ENCODE data around the gene MED9. TPM values are rescaled to one million over a fixed set of nuclear protein-coding genes. Genes with fewer than 3 reads are reported as not detected.

The MED9 gene
- total and polyA plus RNA-seq, 2 of the 8 experiments (the other 6 are each of a cell fraction or from before 2014, with no cell fraction given) = 15.8 to 19.7 TPM

DNA sequence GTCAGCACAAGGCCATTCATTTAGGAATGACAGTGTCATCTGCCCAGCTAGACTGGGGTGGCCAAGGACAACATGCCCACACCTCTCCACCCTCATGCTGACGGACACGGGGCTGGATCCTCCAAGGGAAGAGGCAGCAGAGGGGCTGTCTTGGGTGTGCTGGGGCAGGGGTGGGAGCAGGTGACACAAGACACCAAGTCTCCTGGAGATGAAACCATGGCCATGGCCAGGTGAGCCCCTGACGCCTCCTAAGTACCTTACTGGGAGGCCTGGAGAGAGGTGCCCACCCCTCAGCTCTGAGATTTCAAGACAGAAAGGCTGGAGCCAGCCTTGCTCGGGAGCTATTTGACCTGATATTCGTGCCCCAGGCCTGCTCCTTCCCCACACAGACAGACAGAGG is 28.4 kb downstream of the MED9 start (continued):
- TF ChIP-seq, protein P1, sequence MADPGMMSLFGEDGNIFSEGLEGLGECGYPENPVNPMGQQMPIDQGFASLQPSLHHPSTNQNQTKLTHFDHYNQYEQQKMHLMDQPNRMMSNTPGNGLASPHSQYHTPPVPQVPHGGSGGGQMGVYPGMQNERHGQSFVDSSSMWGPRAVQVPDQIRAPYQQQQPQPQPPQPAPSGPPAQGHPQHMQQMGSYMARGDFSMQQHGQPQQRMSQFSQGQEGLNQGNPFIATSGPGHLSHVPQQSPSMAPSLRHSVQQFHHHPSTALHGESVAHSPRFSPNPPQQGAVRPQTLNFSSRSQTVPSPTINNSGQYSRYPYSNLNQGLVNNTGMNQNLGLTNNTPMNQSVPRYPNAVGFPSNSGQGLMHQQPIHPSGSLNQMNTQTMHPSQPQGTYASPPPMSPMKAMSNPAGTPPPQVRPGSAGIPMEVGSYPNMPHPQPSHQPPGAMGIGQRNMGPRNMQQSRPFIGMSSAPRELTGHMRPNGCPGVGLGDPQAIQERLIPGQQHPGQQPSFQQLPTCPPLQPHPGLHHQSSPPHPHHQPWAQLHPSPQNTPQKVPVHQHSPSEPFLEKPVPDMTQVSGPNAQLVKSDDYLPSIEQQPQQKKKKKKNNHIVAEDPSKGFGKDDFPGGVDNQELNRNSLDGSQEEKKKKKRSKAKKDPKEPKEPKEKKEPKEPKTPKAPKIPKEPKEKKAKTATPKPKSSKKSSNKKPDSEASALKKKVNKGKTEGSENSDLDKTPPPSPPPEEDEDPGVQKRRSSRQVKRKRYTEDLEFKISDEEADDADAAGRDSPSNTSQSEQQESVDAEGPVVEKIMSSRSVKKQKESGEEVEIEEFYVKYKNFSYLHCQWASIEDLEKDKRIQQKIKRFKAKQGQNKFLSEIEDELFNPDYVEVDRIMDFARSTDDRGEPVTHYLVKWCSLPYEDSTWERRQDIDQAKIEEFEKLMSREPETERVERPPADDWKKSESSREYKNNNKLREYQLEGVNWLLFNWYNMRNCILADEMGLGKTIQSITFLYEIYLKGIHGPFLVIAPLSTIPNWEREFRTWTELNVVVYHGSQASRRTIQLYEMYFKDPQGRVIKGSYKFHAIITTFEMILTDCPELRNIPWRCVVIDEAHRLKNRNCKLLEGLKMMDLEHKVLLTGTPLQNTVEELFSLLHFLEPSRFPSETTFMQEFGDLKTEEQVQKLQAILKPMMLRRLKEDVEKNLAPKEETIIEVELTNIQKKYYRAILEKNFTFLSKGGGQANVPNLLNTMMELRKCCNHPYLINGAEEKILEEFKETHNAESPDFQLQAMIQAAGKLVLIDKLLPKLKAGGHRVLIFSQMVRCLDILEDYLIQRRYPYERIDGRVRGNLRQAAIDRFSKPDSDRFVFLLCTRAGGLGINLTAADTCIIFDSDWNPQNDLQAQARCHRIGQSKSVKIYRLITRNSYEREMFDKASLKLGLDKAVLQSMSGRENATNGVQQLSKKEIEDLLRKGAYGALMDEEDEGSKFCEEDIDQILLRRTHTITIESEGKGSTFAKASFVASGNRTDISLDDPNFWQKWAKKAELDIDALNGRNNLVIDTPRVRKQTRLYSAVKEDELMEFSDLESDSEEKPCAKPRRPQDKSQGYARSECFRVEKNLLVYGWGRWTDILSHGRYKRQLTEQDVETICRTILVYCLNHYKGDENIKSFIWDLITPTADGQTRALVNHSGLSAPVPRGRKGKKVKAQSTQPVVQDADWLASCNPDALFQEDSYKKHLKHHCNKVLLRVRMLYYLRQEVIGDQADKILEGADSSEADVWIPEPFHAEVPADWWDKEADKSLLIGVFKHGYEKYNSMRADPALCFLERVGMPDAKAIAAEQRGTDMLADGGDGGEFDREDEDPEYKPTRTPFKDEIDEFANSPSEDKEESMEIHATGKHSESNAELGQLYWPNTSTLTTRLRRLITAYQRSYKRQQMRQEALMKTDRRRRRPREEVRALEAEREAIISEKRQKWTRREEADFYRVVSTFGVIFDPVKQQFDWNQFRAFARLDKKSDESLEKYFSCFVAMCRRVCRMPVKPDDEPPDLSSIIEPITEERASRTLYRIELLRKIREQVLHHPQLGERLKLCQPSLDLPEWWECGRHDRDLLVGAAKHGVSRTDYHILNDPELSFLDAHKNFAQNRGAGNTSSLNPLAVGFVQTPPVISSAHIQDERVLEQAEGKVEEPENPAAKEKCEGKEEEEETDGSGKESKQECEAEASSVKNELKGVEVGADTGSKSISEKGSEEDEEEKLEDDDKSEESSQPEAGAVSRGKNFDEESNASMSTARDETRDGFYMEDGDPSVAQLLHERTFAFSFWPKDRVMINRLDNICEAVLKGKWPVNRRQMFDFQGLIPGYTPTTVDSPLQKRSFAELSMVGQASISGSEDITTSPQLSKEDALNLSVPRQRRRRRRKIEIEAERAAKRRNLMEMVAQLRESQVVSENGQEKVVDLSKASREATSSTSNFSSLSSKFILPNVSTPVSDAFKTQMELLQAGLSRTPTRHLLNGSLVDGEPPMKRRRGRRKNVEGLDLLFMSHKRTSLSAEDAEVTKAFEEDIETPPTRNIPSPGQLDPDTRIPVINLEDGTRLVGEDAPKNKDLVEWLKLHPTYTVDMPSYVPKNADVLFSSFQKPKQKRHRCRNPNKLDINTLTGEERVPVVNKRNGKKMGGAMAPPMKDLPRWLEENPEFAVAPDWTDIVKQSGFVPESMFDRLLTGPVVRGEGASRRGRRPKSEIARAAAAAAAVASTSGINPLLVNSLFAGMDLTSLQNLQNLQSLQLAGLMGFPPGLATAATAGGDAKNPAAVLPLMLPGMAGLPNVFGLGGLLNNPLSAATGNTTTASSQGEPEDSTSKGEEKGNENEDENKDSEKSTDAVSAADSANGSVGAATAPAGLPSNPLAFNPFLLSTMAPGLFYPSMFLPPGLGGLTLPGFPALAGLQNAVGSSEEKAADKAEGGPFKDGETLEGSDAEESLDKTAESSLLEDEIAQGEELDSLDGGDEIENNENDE (IDR thresholded peaks at IDR 0.05; ENCODE audit: insufficient replicate concordance, low read length) = no peak
- TF ChIP-seq CBX5 (IDR thresholded peaks at IDR 0.05; ENCODE audit: low read depth, low read length) (no peak), POLR2A (IDR thresholded peaks at IDR 0.05; ENCODE audit: control extremely low read depth in 1 of 2, low read depth in 2 of 2, low read length in 2 of 2) (no peak), KDM1A (IDR thresholded peaks at IDR 0.05; ENCODE audit: borderline replicate concordance, low read length) (no peak), KDM5A (IDR thresholded peaks at IDR 0.05; ENCODE audit: low read length) (no peak), CREB1 (IDR thresholded peaks at IDR 0.05) (no peak), HDAC6 (IDR thresholded peaks at IDR 0.05; ENCODE audit: low read depth, low read length) (no peak), RAD21 (IDR thresholded peaks at IDR 0.05 in 1 of 2, conservative IDR thresholded peaks at IDR 0.05 in 1 of 2; ENCODE audit: low read depth in 2 of 2, low read length in 2 of 2) (no peak), JUND (IDR thresholded peaks at IDR 0.05; ENCODE audit: low read length) (no peak)
- TF ChIP-seq, protein P2, sequence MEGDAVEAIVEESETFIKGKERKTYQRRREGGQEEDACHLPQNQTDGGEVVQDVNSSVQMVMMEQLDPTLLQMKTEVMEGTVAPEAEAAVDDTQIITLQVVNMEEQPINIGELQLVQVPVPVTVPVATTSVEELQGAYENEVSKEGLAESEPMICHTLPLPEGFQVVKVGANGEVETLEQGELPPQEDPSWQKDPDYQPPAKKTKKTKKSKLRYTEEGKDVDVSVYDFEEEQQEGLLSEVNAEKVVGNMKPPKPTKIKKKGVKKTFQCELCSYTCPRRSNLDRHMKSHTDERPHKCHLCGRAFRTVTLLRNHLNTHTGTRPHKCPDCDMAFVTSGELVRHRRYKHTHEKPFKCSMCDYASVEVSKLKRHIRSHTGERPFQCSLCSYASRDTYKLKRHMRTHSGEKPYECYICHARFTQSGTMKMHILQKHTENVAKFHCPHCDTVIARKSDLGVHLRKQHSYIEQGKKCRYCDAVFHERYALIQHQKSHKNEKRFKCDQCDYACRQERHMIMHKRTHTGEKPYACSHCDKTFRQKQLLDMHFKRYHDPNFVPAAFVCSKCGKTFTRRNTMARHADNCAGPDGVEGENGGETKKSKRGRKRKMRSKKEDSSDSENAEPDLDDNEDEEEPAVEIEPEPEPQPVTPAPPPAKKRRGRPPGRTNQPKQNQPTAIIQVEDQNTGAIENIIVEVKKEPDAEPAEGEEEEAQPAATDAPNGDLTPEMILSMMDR (IDR thresholded peaks at IDR 0.05; ENCODE audit: control extremely low read depth in 1 of 3, insufficient read depth in 1 of 3, low read depth in 1 of 3, low read length in 3 of 3) = no peak
